DND-41 (cell line): ENCODE results near the gene ECSCR.

Source experiments
- ATAC-seq: fragments of 200-7000 bp; cut with Tn5 transposase; 3 replicates; pipeline ENCODE4 v1.9.1; 2021; ENCODE audit warnings: low read depth; ENCODE audit not compliant: insufficient read depth
- DNase-seq: peaks from one replicate; pipeline ENCODE4 v3.0.0-alpha.2; 2020
- H2AFZ ChIP-seq: 2 replicates; pipeline ENCODE4 v1.6.0; 2012; ENCODE audit warnings: low read depth, low read length
- H3K27ac ChIP-seq: 2 replicates; pipeline ENCODE4 v1.5.1; 2012; ENCODE audit warnings: low read length, inconsistent platforms
- H3K27me3 ChIP-seq: fragments of 200-600 bp; sonication (generic); 2 replicates; pipeline ENCODE4 v1.6.0; 2012; ENCODE audit warnings: low read length, mild to moderate bottlenecking, inconsistent platforms; ENCODE audit not compliant: insufficient read depth, poor library complexity
- H3K36me3 ChIP-seq: 2 replicates; pipeline ENCODE4 v1.5.1; 2012; ENCODE audit warnings: low read length, inconsistent platforms; ENCODE audit not compliant: insufficient read depth
- H3K4me1 ChIP-seq: 2 replicates; pipeline ENCODE4 v1.5.1; 2012; ENCODE audit warnings: mild to moderate bottlenecking, low read length; ENCODE audit not compliant: insufficient read depth
- H3K4me2 ChIP-seq: 2 replicates; pipeline ENCODE4 v1.6.0; 2012; ENCODE audit warnings: mild to moderate bottlenecking, moderate library complexity, low read length, inconsistent platforms; ENCODE audit not compliant: insufficient read depth
- H3K4me3 ChIP-seq, 2 experiments: fragments of 200-600 bp in 1 of 2; shearing (Covaris generic) in 1 of 2; 2 replicates each; pipeline ENCODE4 v1.5.1; 2012 to 2016; ENCODE audit warnings: inconsistent platforms in 2 of 2, low read length in 2 of 2, mild to moderate bottlenecking in 2 of 2, low read depth in 1 of 2, moderate library complexity in 1 of 2
- H3K79me2 ChIP-seq: 2 replicates; pipeline ENCODE4 v1.6.0; 2012; ENCODE audit warnings: low read length, inconsistent platforms; ENCODE audit not compliant: insufficient read depth
- H3K9ac ChIP-seq: 2 replicates; pipeline ENCODE4 v1.6.0; 2012; ENCODE audit warnings: low read depth, mild to moderate bottlenecking, inconsistent platforms, low read length, moderate library complexity
- H3K9me3 ChIP-seq: 2 replicates; pipeline ENCODE4 v1.5.1; 2012; ENCODE audit warnings: low read length, moderate library complexity, mild to moderate bottlenecking, inconsistent platforms; ENCODE audit not compliant: insufficient read depth, severe bottlenecking
- H4K20me1 ChIP-seq: 2 replicates; pipeline ENCODE4 v1.6.0; 2012; ENCODE audit warnings: low read length; ENCODE audit not compliant: insufficient read depth
- CTCF ChIP-seq: IDR thresholded peaks from 2 replicates; pipeline ENCODE4 v1.5.1; 2012; ENCODE audit warnings: borderline replicate concordance, low read length, moderate library complexity, mild to moderate bottlenecking; ENCODE audit not compliant: poor library complexity, severe bottlenecking; ENCODE audit errors: extremely low read depth
- EZH2 ChIP-seq: IDR thresholded peaks from 3 replicates; pipeline ENCODE4 v1.6.1; 2012; ENCODE audit warnings: borderline replicate concordance, low read depth, mild to moderate bottlenecking, moderate library complexity, low read length, inconsistent platforms; ENCODE audit not compliant: severe bottlenecking

Gene ECSCR

GRCh38 chr5:139431706-139432105, 30.8 kb downstream of the ECSCR start:
- H3K9ac ChIP-seq, result no peak overlapping the region
- no peaks in the 10 kb centered on the region for H3K4me1 ChIP-seq
- no peaks in the 10 kb centered on the region; the same call in 1 of the 2 replicates for H3K36me3 ChIP-seq
- no peak overlapping the region for H3K4me3 ChIP-seq
- H3K79me2 ChIP-seq, result no peaks in the 10 kb centered on the region
- H4K20me1 ChIP-seq, result no peaks in the 10 kb centered on the region
- H3K27me3 ChIP-seq, result no peaks in the 10 kb centered on the region
- H2AFZ ChIP-seq, result no peak overlapping the region
- H3K27ac ChIP-seq, result no peak overlapping the region
- H3K9me3 ChIP-seq, result no peaks in the 10 kb centered on the region
- ATAC-seq, result no peak
- no peak for DNase-seq
- TF ChIP-seq CTCF, result no peak
- no peak for TF ChIP-seq EZH2
- H3K4me2 ChIP-seq, result no peak overlapping the region

- H3K27me3 ChIP-seq, result no peaks in the 10 kb centered on the region
- H3K4me3 ChIP-seq, result no peak overlapping the region
- H3K27ac ChIP-seq, result no peak overlapping the region
- H2AFZ ChIP-seq, result no peak overlapping the region
- no peak overlapping the region for H3K4me2 ChIP-seq
- no peak for DNase-seq
- no peak for ATAC-seq
- no peak overlapping the region for H3K9ac ChIP-seq
- peaks cover 6% of the 10 kb centered on the region; the same call in 1 of the 2 replicates for H3K36me3 ChIP-seq
- no peaks in the 10 kb centered on the region for H3K79me2 ChIP-seq
- TF ChIP-seq EZH2 (no peak), CTCF (no peak)
- H3K9me3 ChIP-seq, result no peaks in the 10 kb centered on the region
- H3K4me1 ChIP-seq, result no peaks in the 10 kb centered on the region
- no peaks in the 10 kb centered on the region for H4K20me1 ChIP-seq
Measured at GRCh38 chr5:139430015-139430414, 32.5 kb downstream of the ECSCR start.

GRCh38 chr5:139426203-139426885, 36.2 kb downstream of the ECSCR start:
- Histone ChIP-seq H3K9me3 (no peaks in the 10 kb centered on the region), H3K4me1 (no peaks in the 10 kb centered on the region), H3K27me3 (no peaks in the 10 kb centered on the region), H3K4me2 (no peak overlapping the region), H2AFZ (no peak overlapping the region), H3K9ac (no peak overlapping the region), H3K4me3 (no peak overlapping the region), H3K27ac (no peak overlapping the region), H3K79me2 (no peaks in the 10 kb centered on the region), H4K20me1 (no peaks in the 10 kb centered on the region), H3K36me3 (peaks cover 19% of the 10 kb centered on the region; the same call in 1 of the 2 replicates)
- no peak for ATAC-seq
- DNase-seq, result no peak
- no peak for TF ChIP-seq CTCF
- TF ChIP-seq EZH2, result no peak

- no peaks in the 10 kb centered on the region for H3K9me3 ChIP-seq
- no peak for TF ChIP-seq CTCF
- TF ChIP-seq EZH2, result no peak
- no peak overlapping the region for H2AFZ ChIP-seq
- H3K4me2 ChIP-seq, result no peak overlapping the region
- no peak overlapping the region for H3K27ac ChIP-seq
- H4K20me1 ChIP-seq, result no peaks in the 10 kb centered on the region
- no peak for DNase-seq
- H3K27me3 ChIP-seq, result no peaks in the 10 kb centered on the region
- H3K9ac ChIP-seq, result no peak overlapping the region
- no peak overlapping the region for H3K4me3 ChIP-seq
- no peaks in the 10 kb centered on the region for H3K4me1 ChIP-seq
- H3K36me3 ChIP-seq, result peaks cover 19% of the 10 kb centered on the region; the same call in 1 of the 2 replicates
- no peak for ATAC-seq
- no peaks in the 10 kb centered on the region for H3K79me2 ChIP-seq
Measured at GRCh38 chr5:139425497-139425896, 37.0 kb downstream of the ECSCR start.
